Hematopoietic multipotent progenitor cell treated with erythropoietin and hydrocortisone succinate and interleukin-3 and kit ligand, for 17 days (in vitro differentiated cells): Measurements from ENCODE around the gene POU4F1.

Source experiments
- DNase-seq: peaks from one replicate; pipeline ENCODE4 v3.0.0-alpha.2; 2015; ENCODE audit warnings: low spot score

POU4F1 gene

GRCh38 chr13:78606471-78607408 lies 3.4 kb upstream of the POU4F1 start:
- DNase-seq, result no peak

- DNase-seq, result no peak
These were observed 1.6 kb upstream of the POU4F1 start for GRCh38 chr13:78604782-78605611.

GRCh38 chr13:78602561-78603239 lies 652 bp downstream of the POU4F1 start:
- DNase-seq, result no peak

- no peak for DNase-seq
These were observed 1.3 kb downstream of the POU4F1 start for GRCh38 chr13:78601874-78602560.

- no peak for DNase-seq
These were observed 2.1 kb downstream of the POU4F1 start for GRCh38 chr13:78601124-78601873.

GRCh38 chr13:78600280-78600883 lies 3.0 kb downstream of the POU4F1 start:
- DNase-seq, result no peak

- no peak for DNase-seq
These were observed 3.6 kb downstream of the POU4F1 start for GRCh38 chr13:78599645-78600279.

GRCh38 chr13:78598966-78599644 lies 4.2 kb downstream of the POU4F1 start:
- DNase-seq, result no peak

GRCh38 chr13:78598116-78598781 lies 5.1 kb downstream of the POU4F1 start:
- no peak for DNase-seq

- DNase-seq, result no peak
These were observed 5.8 kb downstream of the POU4F1 start for GRCh38 chr13:78597602-78597932.

- no peak for DNase-seq
These were observed 6.4 kb downstream of the POU4F1 start for GRCh38 chr13:78596736-78597601.

- no peak for DNase-seq
These were observed 7.0 kb downstream of the POU4F1 start for GRCh38 chr13:78596399-78596735.

- DNase-seq, result no peak
These were observed 7.6 kb downstream of the POU4F1 start for GRCh38 chr13:78595495-78596398.

GRCh38 chr13:78594456-78594975 lies 8.8 kb downstream of the POU4F1 start:
- DNase-seq, result no peak

GRCh38 chr13:78593652-78594455 lies 9.5 kb downstream of the POU4F1 start:
- no peak for DNase-seq

GRCh38 chr13:78593129-78593528 lies 10.2 kb downstream of the POU4F1 start:
- no peak for DNase-seq
